ENCODE measurements around the gene CANT1.

Gene CANT1

DNA sequence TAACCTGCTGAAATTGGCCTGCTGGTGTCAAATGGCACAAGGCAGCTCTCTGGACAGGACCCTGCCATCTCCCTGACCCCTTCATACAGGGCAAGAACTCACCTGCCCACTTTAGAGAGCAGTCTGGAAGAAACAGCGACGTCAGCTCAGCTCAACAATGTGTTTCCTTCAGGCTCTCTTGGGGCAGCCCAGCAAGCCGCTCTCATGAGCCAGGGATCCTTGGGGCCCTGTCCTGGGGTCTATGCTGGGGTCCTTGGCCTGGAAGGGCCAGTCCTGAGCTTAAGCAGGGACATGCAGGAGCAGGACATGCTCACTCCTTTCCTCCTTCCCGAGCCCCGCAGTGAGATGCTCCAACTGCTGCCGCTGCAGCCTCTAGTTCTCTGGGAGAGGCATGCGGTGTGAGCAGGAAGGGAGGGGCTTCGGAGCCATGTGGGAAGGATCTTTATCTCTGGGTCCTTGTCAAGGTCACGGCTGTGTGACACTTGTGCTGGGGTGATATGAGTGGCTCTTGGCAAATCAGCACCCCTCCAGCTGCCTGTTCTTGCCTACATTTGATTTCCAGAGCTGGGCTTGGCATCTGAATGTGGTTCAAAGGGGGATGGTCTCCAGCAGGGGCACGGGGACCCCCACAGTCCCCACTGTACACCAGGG is 17.8 kb upstream of the CANT1 start:
- no peak; the same call in 2 of the 3 replicates for ATAC-seq (ENCODE audit: low read depth)
- Histone ChIP-seq H3K4me1 (ENCODE audit: insufficient read depth, poor library complexity, severe bottlenecking) (peaks cover 36% of the 10 kb centered on the region), H3K36me3 (ENCODE audit: low read depth) (no peaks in the 10 kb centered on the region), H3K4me3 (ENCODE audit: severe bottlenecking) (no peak overlapping the region), H3K27ac (ENCODE audit: poor library complexity, severe bottlenecking) (peak overlapping the region; percentile 57), H3K9me3 (ENCODE audit: severe bottlenecking) (no peaks in the 10 kb centered on the region), H3K27me3 (ENCODE audit: insufficient read depth, poor library complexity, severe bottlenecking) (no peaks in the 10 kb centered on the region)
- DNase-seq (ENCODE audit: low spot score), result peak; percentile 38
- TF ChIP-seq, protein P1, sequence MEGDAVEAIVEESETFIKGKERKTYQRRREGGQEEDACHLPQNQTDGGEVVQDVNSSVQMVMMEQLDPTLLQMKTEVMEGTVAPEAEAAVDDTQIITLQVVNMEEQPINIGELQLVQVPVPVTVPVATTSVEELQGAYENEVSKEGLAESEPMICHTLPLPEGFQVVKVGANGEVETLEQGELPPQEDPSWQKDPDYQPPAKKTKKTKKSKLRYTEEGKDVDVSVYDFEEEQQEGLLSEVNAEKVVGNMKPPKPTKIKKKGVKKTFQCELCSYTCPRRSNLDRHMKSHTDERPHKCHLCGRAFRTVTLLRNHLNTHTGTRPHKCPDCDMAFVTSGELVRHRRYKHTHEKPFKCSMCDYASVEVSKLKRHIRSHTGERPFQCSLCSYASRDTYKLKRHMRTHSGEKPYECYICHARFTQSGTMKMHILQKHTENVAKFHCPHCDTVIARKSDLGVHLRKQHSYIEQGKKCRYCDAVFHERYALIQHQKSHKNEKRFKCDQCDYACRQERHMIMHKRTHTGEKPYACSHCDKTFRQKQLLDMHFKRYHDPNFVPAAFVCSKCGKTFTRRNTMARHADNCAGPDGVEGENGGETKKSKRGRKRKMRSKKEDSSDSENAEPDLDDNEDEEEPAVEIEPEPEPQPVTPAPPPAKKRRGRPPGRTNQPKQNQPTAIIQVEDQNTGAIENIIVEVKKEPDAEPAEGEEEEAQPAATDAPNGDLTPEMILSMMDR (IDR thresholded peaks at IDR 0.05; ENCODE audit: poor library complexity, severe bottlenecking), result no peak

- H3K27ac ChIP-seq (ENCODE audit: poor library complexity, severe bottlenecking), result peak overlapping the region; percentile 57
- no peaks in the 10 kb centered on the region for H3K36me3 ChIP-seq (ENCODE audit: low read depth)
- H3K4me3 ChIP-seq (ENCODE audit: severe bottlenecking), result no peak overlapping the region
- H3K9me3 ChIP-seq (ENCODE audit: severe bottlenecking), result no peaks in the 10 kb centered on the region
- TF ChIP-seq, protein P1 (IDR thresholded peaks at IDR 0.05; ENCODE audit: poor library complexity, severe bottlenecking), result no peak
- ATAC-seq (ENCODE audit: low read depth) (peak; percentile 60), DNase-seq (ENCODE audit: low spot score) (peak; percentile 52)
- peaks cover 36% of the 10 kb centered on the region for H3K4me1 ChIP-seq (ENCODE audit: insufficient read depth, poor library complexity, severe bottlenecking)
- no peaks in the 10 kb centered on the region for H3K27me3 ChIP-seq (ENCODE audit: insufficient read depth, poor library complexity, severe bottlenecking)
Observed at GRCh38 chr17:79026376-79027273, 17.1 kb upstream of the CANT1 start.

DNA sequence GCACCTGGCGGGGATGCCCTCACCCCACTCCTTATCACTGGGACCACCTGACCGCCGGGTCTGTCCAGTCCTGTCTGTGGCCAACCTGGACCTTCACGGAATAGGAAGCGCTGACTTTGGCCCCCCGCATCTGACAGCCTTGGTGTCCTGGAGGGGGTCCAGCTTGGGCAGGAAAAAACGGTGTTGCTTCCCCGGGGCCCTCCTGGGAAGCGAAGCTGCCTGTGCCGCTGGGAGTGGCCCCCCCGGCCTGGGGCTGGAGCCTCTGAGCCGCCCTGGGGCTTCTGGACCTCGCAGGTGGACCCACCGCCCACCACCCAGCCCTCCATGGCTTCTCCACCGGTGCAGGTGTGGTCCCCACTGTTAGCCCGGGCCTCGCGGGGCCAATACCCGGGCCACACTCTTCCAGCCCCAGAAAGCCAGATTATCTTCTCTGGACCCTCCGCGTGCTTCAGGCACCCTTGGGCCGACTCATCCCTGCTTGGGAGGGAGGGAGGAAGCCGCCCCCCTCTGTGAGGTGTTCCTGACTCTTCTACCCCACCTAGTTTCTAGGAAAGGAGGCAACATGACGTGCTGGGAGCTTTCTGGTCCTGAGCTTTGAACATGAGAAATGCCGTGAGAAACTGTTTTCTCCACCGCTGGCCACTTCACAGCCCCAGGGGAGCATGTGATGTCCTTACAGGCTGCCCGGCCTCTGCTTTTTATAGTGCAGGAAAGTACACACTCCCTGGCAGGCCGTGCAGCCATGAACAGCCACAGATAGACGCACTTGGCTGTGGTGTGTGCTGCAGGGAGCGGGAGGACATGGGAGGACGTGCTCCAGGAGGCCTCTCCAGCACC is 15.6 kb upstream of the CANT1 start:
- Histone ChIP-seq H3K9me3 (ENCODE audit: severe bottlenecking) (no peaks in the 10 kb centered on the region), H3K4me1 (ENCODE audit: insufficient read depth, poor library complexity, severe bottlenecking) (peaks cover 47% of the 10 kb centered on the region), H3K4me3 (ENCODE audit: severe bottlenecking) (peak overlapping the region; percentile 35), H3K27me3 (ENCODE audit: insufficient read depth, poor library complexity, severe bottlenecking) (no peaks in the 10 kb centered on the region), H3K27ac (ENCODE audit: poor library complexity, severe bottlenecking) (no peak overlapping the region), H3K36me3 (ENCODE audit: low read depth) (no peaks in the 10 kb centered on the region)
- ATAC-seq (ENCODE audit: low read depth) (no peak), DNase-seq (ENCODE audit: low spot score) (peak; percentile 65)
- TF ChIP-seq, protein P1 (IDR thresholded peaks at IDR 0.05; ENCODE audit: poor library complexity, severe bottlenecking), result no peak

- Histone ChIP-seq H3K36me3 (ENCODE audit: low read depth) (no peaks in the 10 kb centered on the region), H3K27me3 (ENCODE audit: insufficient read depth, poor library complexity, severe bottlenecking) (no peaks in the 10 kb centered on the region), H3K4me3 (ENCODE audit: severe bottlenecking) (peak within 1 kb of the TSS; percentile 35), H3K9me3 (ENCODE audit: severe bottlenecking) (no peaks in the 10 kb centered on the region), H3K4me1 (ENCODE audit: insufficient read depth, poor library complexity, severe bottlenecking) (peaks cover 52% of the 10 kb centered on the region), H3K27ac (ENCODE audit: poor library complexity, severe bottlenecking) (no peak within 1 kb of the TSS)
- TF ChIP-seq, protein P1 (IDR thresholded peaks at IDR 0.05; ENCODE audit: poor library complexity, severe bottlenecking), result peak; percentile 14
- ATAC-seq (ENCODE audit: low read depth) (peak; percentile 53), DNase-seq (ENCODE audit: low spot score) (peak; percentile 65)
Observed at GRCh38 chr17:79023886-79024771, 14.6 kb upstream of the CANT1 start, which contains the start of gene C1QTNF1. Gene C1QTNF1, plus strand, starts transcription at chr17:79024169. Its CDS starts 19,800 bp downstream, at chr17:79043969.
